SK-N-SH treated with all-trans-retinoic acid at 6 μM for 48 hours (cell line): ENCODE measurements around the gene MROH9.

Experiments
- ATAC-seq: fragments of 200-7000 bp; cut with Tn5 transposase; 3 replicates; pipeline ENCODE4 v1.9.1; 2020; ENCODE audit warnings: mild to moderate bottlenecking, moderate library complexity
- BACH2 ChIP-seq: fragments of 250-450 bp; sonication (Bioruptor Pico); IDR thresholded peaks from 2 replicates; pipeline ENCODE4 v1.9.0; 2021; ENCODE audit warnings: mild to moderate bottlenecking, borderline replicate concordance
- CSDC2 ChIP-seq: fragments of 250-450 bp; sonication (Bioruptor Pico); IDR thresholded peaks from 2 replicates; pipeline ENCODE4 v1.5.0; 2020; ENCODE audit warnings: mild to moderate bottlenecking, moderate library complexity
- CSRNP3 ChIP-seq: fragments of 250-450 bp; sonication (Bioruptor Pico); IDR thresholded peaks from 2 replicates; pipeline ENCODE4 v1.5.1; 2021; ENCODE audit warnings: mild to moderate bottlenecking, moderate library complexity
- ESRRG ChIP-seq: fragments of 250-450 bp; sonication (Bioruptor Pico); IDR thresholded peaks from 2 replicates; pipeline ENCODE4 v1.6.1; 2021; ENCODE audit warnings: mild to moderate bottlenecking
- GLIS3 ChIP-seq: fragments of 250-450 bp; sonication (Bioruptor Pico); IDR thresholded peaks from 2 replicates; pipeline ENCODE4 v1.5.0; 2020; ENCODE audit warnings: mild to moderate bottlenecking, moderate library complexity
- ISL1 ChIP-seq: fragments of 250-450 bp; sonication (Bioruptor Pico); IDR thresholded peaks from 2 replicates; pipeline ENCODE4 v2.1.2; 2022; ENCODE audit warnings: mild to moderate bottlenecking, moderate library complexity
- OSR1 ChIP-seq: fragments of 250-450 bp; sonication (Bioruptor Pico); IDR thresholded peaks from 2 replicates; pipeline ENCODE4 v1.8.0; 2022; ENCODE audit warnings: moderate library complexity, mild to moderate bottlenecking, inconsistent platforms
- PPARA ChIP-seq: fragments of 250-450 bp; sonication (Bioruptor Pico); IDR thresholded peaks from 2 replicates; pipeline ENCODE4 v1.5.0; 2020; ENCODE audit warnings: mild to moderate bottlenecking, borderline replicate concordance
- RARB ChIP-seq: fragments of 250-450 bp; sonication (Bioruptor Pico); IDR thresholded peaks from 2 replicates; pipeline ENCODE4 v1.8.0; 2021; ENCODE audit warnings: mild to moderate bottlenecking, moderate library complexity
- SNAI2 ChIP-seq: fragments of 250-450 bp; sonication (Bioruptor Pico); IDR thresholded peaks from 2 replicates; pipeline ENCODE4 v1.5.0; 2020; ENCODE audit warnings: mild to moderate bottlenecking, moderate library complexity
- TCF4 ChIP-seq: fragments of 250-450 bp; sonication (Bioruptor Pico); IDR thresholded peaks from 2 replicates; pipeline ENCODE4 v1.8.0; 2021; ENCODE audit warnings: mild to moderate bottlenecking, moderate library complexity, borderline replicate concordance
- ZC3H10 ChIP-seq: fragments of 250-450 bp; sonication (Bioruptor Pico); IDR thresholded peaks from 2 replicates; pipeline ENCODE4 v1.5.1; 2021; ENCODE audit warnings: mild to moderate bottlenecking, moderate library complexity
- ZFP3 ChIP-seq: fragments of 250-450 bp; sonication (Bioruptor Pico); IDR thresholded peaks from 2 replicates; pipeline ENCODE4 v1.5.0; 2020; ENCODE audit warnings: mild to moderate bottlenecking, moderate library complexity
- ZFP30 ChIP-seq: fragments of 450-650 bp; formaldehyde crosslinking; IDR thresholded peaks from 2 replicates; pipeline ENCODE4 v1.5.0; 2022; ENCODE audit warnings: mild to moderate bottlenecking, moderate library complexity
- ZNF565 ChIP-seq: fragments of 450-650 bp; formaldehyde crosslinking; conservative IDR thresholded peaks from 2 replicates; pipeline ENCODE4 v1.5.0; 2020; ENCODE audit warnings: low read depth, mild to moderate bottlenecking, moderate library complexity
- ZNF70 ChIP-seq: fragments of 450-650 bp; formaldehyde crosslinking; IDR thresholded peaks from 2 replicates; pipeline ENCODE4 v1.5.0; 2020; ENCODE audit warnings: mild to moderate bottlenecking, moderate library complexity
- ZNF8 ChIP-seq: fragments of 450-650 bp; formaldehyde crosslinking; IDR thresholded peaks from 2 replicates; pipeline ENCODE4 v1.5.0; 2020; ENCODE audit warnings: mild to moderate bottlenecking, moderate library complexity
- TF ChIP-seq, protein P1 (sequence below): fragments of 250-450 bp; sonication (Bioruptor Pico); IDR thresholded peaks from 2 replicates; pipeline ENCODE4 v1.8.0; 2021; ENCODE audit warnings: low read depth, mild to moderate bottlenecking, moderate library complexity, borderline replicate concordance
- TF ChIP-seq, protein P2 (sequence below): fragments of 250-450 bp; sonication (Bioruptor Pico); IDR thresholded peaks from 2 replicates; pipeline ENCODE4 v1.8.0; 2020; ENCODE audit warnings: mild to moderate bottlenecking, moderate library complexity, borderline replicate concordance
- TF ChIP-seq, protein P3 (sequence below): fragments of 250-450 bp; sonication (Bioruptor Pico); IDR thresholded peaks from 2 replicates; pipeline ENCODE4 v1.5.0; 2020; ENCODE audit warnings: mild to moderate bottlenecking, moderate library complexity
- TF ChIP-seq, protein P4 (sequence below): fragments of 250-450 bp; sonication (Bioruptor Pico); IDR thresholded peaks from 2 replicates; pipeline ENCODE4 v1.5.1; 2020; ENCODE audit warnings: low read depth, mild to moderate bottlenecking, moderate library complexity

MROH9 gene

GRCh38 chr1:170978371-170978910 is 43.1 kb downstream of the MROH9 start:
- ATAC-seq = no peak
- no peak for TF ChIP-seq BACH2
- no peak for TF ChIP-seq PPARA (CRISPR knock-in tag)
- no peak for TF ChIP-seq ZNF8 (CRISPR knock-in tag)
- no peak for TF ChIP-seq TCF4 (CRISPR knock-in tag)
- no peak for TF ChIP-seq RARB (CRISPR knock-in tag)
- TF ChIP-seq ISL1 (CRISPR knock-in tag) = no peak
- TF ChIP-seq OSR1 = no peak

DNA sequence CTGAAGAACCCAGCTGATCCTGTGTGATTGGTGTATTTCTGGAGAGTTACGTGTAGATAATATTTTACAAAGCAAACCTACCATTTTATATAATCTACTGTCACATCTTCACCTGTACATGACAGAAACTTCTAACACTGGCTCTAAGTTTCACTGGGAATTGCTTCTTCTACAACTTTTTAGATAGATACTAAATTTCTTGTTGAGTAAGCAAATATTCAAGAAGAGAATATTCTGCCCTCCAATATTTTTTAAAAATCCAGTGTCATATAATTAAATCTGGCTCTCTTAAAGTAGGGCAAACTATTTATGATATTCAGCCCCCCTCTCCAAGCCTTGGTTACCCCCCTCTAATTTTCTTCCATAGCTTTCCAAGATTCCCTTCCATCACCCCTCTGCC is 50.1 kb downstream of the MROH9 start:
- TF ChIP-seq ZFP3 (CRISPR knock-in tag) = no peak
- TF ChIP-seq ZNF8 (CRISPR knock-in tag) = no peak
- no peak for TF ChIP-seq OSR1
- TF ChIP-seq ZC3H10 = no peak
- no peak for TF ChIP-seq TCF4 (CRISPR knock-in tag)
- TF ChIP-seq ISL1 (CRISPR knock-in tag) = no peak
- TF ChIP-seq, protein P1, sequence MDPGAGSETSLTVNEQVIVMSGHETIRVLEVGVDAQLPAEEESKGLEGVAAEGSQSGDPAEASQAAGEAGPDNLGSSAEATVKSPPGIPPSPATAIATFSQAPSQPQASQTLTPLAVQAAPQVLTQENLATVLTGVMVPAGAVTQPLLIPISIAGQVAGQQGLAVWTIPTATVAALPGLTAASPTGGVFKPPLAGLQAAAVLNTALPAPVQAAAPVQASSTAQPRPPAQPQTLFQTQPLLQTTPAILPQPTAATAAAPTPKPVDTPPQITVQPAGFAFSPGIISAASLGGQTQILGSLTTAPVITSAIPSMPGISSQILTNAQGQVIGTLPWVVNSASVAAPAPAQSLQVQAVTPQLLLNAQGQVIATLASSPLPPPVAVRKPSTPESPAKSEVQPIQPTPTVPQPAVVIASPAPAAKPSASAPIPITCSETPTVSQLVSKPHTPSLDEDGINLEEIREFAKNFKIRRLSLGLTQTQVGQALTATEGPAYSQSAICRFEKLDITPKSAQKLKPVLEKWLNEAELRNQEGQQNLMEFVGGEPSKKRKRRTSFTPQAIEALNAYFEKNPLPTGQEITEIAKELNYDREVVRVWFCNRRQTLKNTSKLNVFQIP (CRISPR knock-in tag) = no peak
- no peak for TF ChIP-seq ZFP30 (CRISPR knock-in tag)
- TF ChIP-seq ESRRG (CRISPR knock-in tag) = no peak
- TF ChIP-seq GLIS3 (CRISPR knock-in tag) = no peak
- TF ChIP-seq PPARA (CRISPR knock-in tag) = no peak
- TF ChIP-seq BACH2 = no peak
- no peak for TF ChIP-seq RARB (CRISPR knock-in tag)
- TF ChIP-seq, protein P2, sequence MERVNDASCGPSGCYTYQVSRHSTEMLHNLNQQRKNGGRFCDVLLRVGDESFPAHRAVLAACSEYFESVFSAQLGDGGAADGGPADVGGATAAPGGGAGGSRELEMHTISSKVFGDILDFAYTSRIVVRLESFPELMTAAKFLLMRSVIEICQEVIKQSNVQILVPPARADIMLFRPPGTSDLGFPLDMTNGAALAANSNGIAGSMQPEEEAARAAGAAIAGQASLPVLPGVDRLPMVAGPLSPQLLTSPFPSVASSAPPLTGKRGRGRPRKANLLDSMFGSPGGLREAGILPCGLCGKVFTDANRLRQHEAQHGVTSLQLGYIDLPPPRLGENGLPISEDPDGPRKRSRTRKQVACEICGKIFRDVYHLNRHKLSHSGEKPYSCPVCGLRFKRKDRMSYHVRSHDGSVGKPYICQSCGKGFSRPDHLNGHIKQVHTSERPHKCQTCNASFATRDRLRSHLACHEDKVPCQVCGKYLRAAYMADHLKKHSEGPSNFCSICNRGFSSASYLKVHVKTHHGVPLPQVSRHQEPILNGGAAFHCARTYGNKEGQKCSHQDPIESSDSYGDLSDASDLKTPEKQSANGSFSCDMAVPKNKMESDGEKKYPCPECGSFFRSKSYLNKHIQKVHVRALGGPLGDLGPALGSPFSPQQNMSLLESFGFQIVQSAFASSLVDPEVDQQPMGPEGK (CRISPR knock-in tag) = no peak
- TF ChIP-seq CSRNP3 (CRISPR knock-in tag) = no peak
- TF ChIP-seq CSDC2 = no peak
- TF ChIP-seq, protein P3, sequence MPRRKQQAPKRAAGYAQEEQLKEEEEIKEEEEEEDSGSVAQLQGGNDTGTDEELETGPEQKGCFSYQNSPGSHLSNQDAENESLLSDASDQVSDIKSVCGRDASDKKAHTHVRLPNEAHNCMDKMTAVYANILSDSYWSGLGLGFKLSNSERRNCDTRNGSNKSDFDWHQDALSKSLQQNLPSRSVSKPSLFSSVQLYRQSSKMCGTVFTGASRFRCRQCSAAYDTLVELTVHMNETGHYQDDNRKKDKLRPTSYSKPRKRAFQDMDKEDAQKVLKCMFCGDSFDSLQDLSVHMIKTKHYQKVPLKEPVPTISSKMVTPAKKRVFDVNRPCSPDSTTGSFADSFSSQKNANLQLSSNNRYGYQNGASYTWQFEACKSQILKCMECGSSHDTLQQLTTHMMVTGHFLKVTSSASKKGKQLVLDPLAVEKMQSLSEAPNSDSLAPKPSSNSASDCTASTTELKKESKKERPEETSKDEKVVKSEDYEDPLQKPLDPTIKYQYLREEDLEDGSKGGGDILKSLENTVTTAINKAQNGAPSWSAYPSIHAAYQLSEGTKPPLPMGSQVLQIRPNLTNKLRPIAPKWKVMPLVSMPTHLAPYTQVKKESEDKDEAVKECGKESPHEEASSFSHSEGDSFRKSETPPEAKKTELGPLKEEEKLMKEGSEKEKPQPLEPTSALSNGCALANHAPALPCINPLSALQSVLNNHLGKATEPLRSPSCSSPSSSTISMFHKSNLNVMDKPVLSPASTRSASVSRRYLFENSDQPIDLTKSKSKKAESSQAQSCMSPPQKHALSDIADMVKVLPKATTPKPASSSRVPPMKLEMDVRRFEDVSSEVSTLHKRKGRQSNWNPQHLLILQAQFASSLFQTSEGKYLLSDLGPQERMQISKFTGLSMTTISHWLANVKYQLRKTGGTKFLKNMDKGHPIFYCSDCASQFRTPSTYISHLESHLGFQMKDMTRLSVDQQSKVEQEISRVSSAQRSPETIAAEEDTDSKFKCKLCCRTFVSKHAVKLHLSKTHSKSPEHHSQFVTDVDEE = no peak
- TF ChIP-seq SNAI2 = no peak
- no peak for TF ChIP-seq ZNF565 (CRISPR knock-in tag)
- no peak for TF ChIP-seq ZNF70
- ATAC-seq = no peak

DNA sequence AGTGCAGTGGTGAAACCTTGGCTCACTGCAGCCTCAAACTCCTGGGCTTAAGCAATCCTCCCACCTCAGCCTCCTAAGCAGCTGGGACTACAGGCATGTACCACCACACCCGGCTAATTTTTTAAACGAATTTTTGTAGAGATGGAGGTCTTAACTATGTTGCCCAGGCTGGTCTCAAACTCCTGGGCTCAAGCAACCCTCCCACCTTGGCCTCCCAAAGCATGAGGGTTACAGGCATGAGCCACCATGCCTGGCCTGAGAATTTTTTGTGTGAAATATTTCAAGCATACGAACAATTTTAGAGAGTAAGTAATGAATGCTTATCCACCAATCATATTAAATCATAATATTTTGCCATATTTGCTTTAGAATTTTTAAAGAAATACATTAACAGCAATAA is 51.6 kb downstream of the MROH9 start:
- ATAC-seq = no peak
- no peak for TF ChIP-seq ZNF70
- no peak for TF ChIP-seq BACH2
- no peak for TF ChIP-seq RARB (CRISPR knock-in tag)
- TF ChIP-seq ZNF8 (CRISPR knock-in tag) = no peak
- no peak for TF ChIP-seq OSR1
- TF ChIP-seq, protein P4, sequence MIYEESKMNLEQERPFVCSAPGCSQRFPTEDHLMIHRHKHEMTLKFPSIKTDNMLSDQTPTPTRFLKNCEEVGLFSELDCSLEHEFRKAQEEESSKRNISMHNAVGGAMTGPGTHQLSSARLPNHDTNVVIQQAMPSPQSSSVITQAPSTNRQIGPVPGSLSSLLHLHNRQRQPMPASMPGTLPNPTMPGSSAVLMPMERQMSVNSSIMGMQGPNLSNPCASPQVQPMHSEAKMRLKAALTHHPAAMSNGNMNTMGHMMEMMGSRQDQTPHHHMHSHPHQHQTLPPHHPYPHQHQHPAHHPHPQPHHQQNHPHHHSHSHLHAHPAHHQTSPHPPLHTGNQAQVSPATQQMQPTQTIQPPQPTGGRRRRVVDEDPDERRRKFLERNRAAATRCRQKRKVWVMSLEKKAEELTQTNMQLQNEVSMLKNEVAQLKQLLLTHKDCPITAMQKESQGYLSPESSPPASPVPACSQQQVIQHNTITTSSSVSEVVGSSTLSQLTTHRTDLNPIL (CRISPR knock-in tag) = no peak
- no peak for TF ChIP-seq ZC3H10
- TF ChIP-seq CSDC2 = no peak
- no peak for TF ChIP-seq ZFP30 (CRISPR knock-in tag)
- no peak for TF ChIP-seq PPARA (CRISPR knock-in tag)
- TF ChIP-seq GLIS3 (CRISPR knock-in tag) = no peak
- TF ChIP-seq TCF4 (CRISPR knock-in tag) = no peak
- TF ChIP-seq ZFP3 (CRISPR knock-in tag) = no peak
- TF ChIP-seq SNAI2 = no peak
- TF ChIP-seq, protein P2 (CRISPR knock-in tag) = no peak
